ENCODE results near the gene CNTNAP2. TPM values are rescaled to one million over a fixed set of nuclear protein-coding genes. Genes with fewer than 3 reads are reported as not detected.

CNTNAP2 gene
- total and polyA plus RNA-seq, 9 donors, result 8.3 to 18.8 (median 10.4) TPM

DNA sequence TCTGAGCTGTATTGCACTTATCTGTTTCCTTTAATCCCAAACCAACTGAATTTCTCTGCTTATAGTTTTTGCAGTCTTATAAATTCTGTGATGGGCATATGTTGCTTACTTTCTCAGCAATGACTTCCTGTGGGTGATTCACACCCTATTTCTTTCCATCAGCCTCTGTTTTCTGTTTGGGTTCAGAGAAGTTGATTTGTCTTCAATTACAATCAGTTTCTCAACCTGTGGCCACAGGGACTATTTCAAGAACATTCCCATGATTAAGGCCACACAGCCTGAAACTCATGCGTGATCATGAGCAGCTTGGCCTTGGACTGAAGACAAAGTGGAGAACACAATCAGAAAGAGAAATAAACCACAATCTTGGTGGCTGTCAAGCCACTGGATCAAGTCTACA, 1299.4 kb downstream of the CNTNAP2 start:
- Histone ChIP-seq H3K27me3 (ENCODE audit: control insufficient read depth, insufficient read depth, low read length) (no peaks in the 10 kb centered on the region), H3K27ac (ENCODE audit: low read length) (no peak overlapping the region), H3K9me3 (replicated peaks; ENCODE audit: control insufficient read depth, low read depth, low read length) (no peaks in the 10 kb centered on the region), H3K4me3 (ENCODE audit: low read length) (no peak overlapping the region), H3K36me3 (ENCODE audit: control insufficient read depth, insufficient read depth, low read length) (no peaks in the 10 kb centered on the region), H3K4me1 (ENCODE audit: control insufficient read depth, insufficient read depth, low read length) (peaks cover 13% of the 10 kb centered on the region)
- WGBS (ENCODE audit: insufficient coverage), result no CpG with 5 or more reads among the region's 1 CpG
- no peak for DNase-seq

GRCh38 chr7:147418966-147419365, 1302.4 kb downstream of the CNTNAP2 start:
- no CpG with 5 or more reads among the region's 3 CpGs for WGBS (ENCODE audit: insufficient coverage)
- H3K27me3 ChIP-seq (ENCODE audit: control insufficient read depth, insufficient read depth, low read length), result no peaks in the 10 kb centered on the region
- no peak overlapping the region for H3K27ac ChIP-seq (ENCODE audit: low read length)
- H3K9me3 ChIP-seq (replicated peaks; ENCODE audit: control insufficient read depth, low read depth, low read length), result no peaks in the 10 kb centered on the region
- no peak overlapping the region for H3K4me3 ChIP-seq (ENCODE audit: low read length)
- DNase-seq, result no peak
- H3K36me3 ChIP-seq (ENCODE audit: control insufficient read depth, insufficient read depth, low read length), result no peaks in the 10 kb centered on the region
- peaks cover 3% of the 10 kb centered on the region for H3K4me1 ChIP-seq (ENCODE audit: control insufficient read depth, insufficient read depth, low read length)

DNA sequence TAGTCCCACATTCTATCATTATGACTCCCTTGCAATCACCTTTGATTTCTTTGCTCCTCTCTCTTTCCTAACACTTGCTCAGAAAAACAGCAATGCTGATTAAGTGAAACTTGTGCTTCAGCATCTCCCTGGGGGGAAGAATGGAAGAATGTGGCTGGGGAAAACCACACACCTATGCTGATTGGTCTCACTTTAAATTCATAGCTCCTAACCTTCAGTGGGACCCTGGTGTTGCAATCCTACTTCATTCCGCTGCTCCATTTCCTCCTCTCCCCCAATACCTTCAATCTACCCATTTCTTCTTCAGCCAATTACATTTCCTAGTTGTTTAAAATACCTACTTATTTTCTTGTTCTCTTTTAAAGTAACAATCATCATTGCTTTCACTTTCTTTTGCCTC, 1307.3 kb downstream of the CNTNAP2 start:
- WGBS (ENCODE audit: insufficient coverage), result 89% methylated on average over 1 of the region's 1 CpG
- Histone ChIP-seq H3K4me3 (ENCODE audit: low read length) (no peak overlapping the region), H3K9me3 (replicated peaks; ENCODE audit: control insufficient read depth, low read depth, low read length) (peaks cover 3% of the 10 kb centered on the region), H3K36me3 (ENCODE audit: control insufficient read depth, insufficient read depth, low read length) (no peaks in the 10 kb centered on the region), H3K4me1 (ENCODE audit: control insufficient read depth, insufficient read depth, low read length) (no peaks in the 10 kb centered on the region), H3K27me3 (ENCODE audit: control insufficient read depth, insufficient read depth, low read length) (no peaks in the 10 kb centered on the region), H3K27ac (ENCODE audit: low read length) (no peak overlapping the region)
- no peak for DNase-seq

DNA sequence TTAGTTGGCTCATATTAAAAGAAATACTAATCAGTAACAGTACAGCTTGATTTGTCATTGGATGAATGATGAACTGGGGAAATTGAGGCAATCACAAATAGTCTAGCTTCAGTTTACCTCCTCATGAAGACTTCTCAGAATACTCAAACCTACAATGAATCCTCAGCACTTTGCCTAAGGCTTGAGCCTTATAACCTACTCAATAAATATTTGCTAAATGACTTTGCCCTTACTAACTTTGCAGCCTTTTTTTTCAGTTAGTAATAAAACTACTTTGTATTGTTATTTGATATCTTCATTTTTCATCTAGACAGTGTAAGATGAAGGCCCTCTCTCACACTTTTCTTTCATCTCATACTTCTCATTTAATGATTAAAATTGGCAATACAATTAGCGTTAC, 1311.5 kb downstream of the CNTNAP2 start:
- no peaks in the 10 kb centered on the region for H3K36me3 ChIP-seq (ENCODE audit: control insufficient read depth, insufficient read depth, low read length)
- H3K27me3 ChIP-seq (ENCODE audit: control insufficient read depth, insufficient read depth, low read length), result no peaks in the 10 kb centered on the region
- H3K9me3 ChIP-seq (replicated peaks; ENCODE audit: control insufficient read depth, low read depth, low read length), result peaks cover 3% of the 10 kb centered on the region
- WGBS (ENCODE audit: insufficient coverage), result no CpG with 5 or more reads among the region's 1 CpG
- no peak for DNase-seq
- H3K4me1 ChIP-seq (ENCODE audit: control insufficient read depth, insufficient read depth, low read length), result no peaks in the 10 kb centered on the region
- no peak overlapping the region for H3K27ac ChIP-seq (ENCODE audit: low read length)
- H3K4me3 ChIP-seq (ENCODE audit: low read length), result no peak overlapping the region

- DNase-seq, result no peak
- Histone ChIP-seq H3K27me3 (ENCODE audit: control insufficient read depth, insufficient read depth, low read length) (no peaks in the 10 kb centered on the region), H3K4me1 (ENCODE audit: control insufficient read depth, insufficient read depth, low read length) (no peaks in the 10 kb centered on the region), H3K36me3 (ENCODE audit: control insufficient read depth, insufficient read depth, low read length) (no peaks in the 10 kb centered on the region), H3K4me3 (ENCODE audit: low read length) (no peak overlapping the region), H3K27ac (ENCODE audit: low read length) (no peak overlapping the region), H3K9me3 (replicated peaks; ENCODE audit: control insufficient read depth, low read depth, low read length) (peaks cover 3% of the 10 kb centered on the region)
Measured at GRCh38 chr7:147429961-147430360, 1313.4 kb downstream of the CNTNAP2 start.

DNA sequence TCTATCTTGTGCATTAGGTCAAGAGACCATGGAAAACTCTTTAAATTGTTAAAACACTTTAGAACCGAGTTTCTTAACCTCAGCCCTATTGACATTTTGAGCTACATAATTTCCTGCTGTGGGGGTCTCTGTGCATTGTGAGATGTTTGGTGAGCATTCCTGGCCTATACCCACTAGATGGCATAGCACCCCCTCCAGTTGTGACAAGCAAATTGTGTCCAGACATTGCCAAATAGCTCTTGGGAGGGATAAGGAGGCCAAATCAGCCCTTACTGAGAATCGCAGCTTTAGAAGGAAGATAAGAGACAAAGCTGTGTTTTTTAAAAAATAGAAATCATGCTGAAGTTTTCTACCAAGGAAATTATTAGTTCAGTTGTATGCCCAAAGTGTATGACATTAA, 1315.5 kb downstream of the CNTNAP2 start:
- no peaks in the 10 kb centered on the region for H3K27me3 ChIP-seq (ENCODE audit: control insufficient read depth, insufficient read depth, low read length)
- peak; percentile 40 for DNase-seq
- H3K4me1 ChIP-seq (ENCODE audit: control insufficient read depth, insufficient read depth, low read length), result no peaks in the 10 kb centered on the region
- H3K4me3 ChIP-seq (ENCODE audit: low read length), result no peak overlapping the region
- H3K27ac ChIP-seq (ENCODE audit: low read length), result no peak overlapping the region
- 40% methylated on average over 1 of the region's 2 CpGs for WGBS (ENCODE audit: insufficient coverage)
- peaks cover under 1% of the 10 kb centered on the region for H3K9me3 ChIP-seq (replicated peaks; ENCODE audit: control insufficient read depth, low read depth, low read length)
- H3K36me3 ChIP-seq (ENCODE audit: control insufficient read depth, insufficient read depth, low read length), result no peaks in the 10 kb centered on the region

DNA sequence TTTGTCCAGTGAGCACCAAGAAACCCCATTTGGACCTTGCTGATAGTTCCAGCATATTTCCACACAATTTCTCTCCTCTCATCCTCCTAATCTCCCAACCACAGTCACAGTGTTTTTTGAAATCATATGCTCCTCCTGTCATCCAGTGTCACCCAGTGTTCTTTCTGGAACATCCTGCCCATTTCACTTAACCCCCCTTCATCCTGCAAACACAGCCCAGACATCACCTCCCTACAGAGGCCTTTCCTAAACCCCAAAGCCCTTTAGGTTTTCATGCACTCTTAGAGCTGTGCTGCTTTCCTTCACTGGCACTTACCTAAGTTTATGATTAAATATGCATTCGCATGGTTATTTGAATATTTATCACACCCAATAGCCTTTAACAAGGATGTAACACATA, 1316.0 kb downstream of the CNTNAP2 start:
- H3K36me3 ChIP-seq (ENCODE audit: control insufficient read depth, insufficient read depth, low read length), result no peaks in the 10 kb centered on the region
- H3K4me3 ChIP-seq (ENCODE audit: low read length), result no peak overlapping the region
- H3K9me3 ChIP-seq (replicated peaks; ENCODE audit: control insufficient read depth, low read depth, low read length), result no peaks in the 10 kb centered on the region
- DNase-seq, result no peak
- H3K4me1 ChIP-seq (ENCODE audit: control insufficient read depth, insufficient read depth, low read length), result no peaks in the 10 kb centered on the region
- no CpG with 5 or more reads among the region's 1 CpG for WGBS (ENCODE audit: insufficient coverage)
- no peaks in the 10 kb centered on the region for H3K27me3 ChIP-seq (ENCODE audit: control insufficient read depth, insufficient read depth, low read length)
- no peak overlapping the region for H3K27ac ChIP-seq (ENCODE audit: low read length)

- Histone ChIP-seq H3K4me1 (ENCODE audit: control insufficient read depth, insufficient read depth, low read length) (no peaks in the 10 kb centered on the region), H3K9me3 (replicated peaks; ENCODE audit: control insufficient read depth, low read depth, low read length) (peaks cover 2% of the 10 kb centered on the region), H3K4me3 (ENCODE audit: low read length) (no peak overlapping the region), H3K27ac (ENCODE audit: low read length) (no peak overlapping the region), H3K36me3 (ENCODE audit: control insufficient read depth, insufficient read depth, low read length) (no peaks in the 10 kb centered on the region), H3K27me3 (ENCODE audit: control insufficient read depth, insufficient read depth, low read length) (no peaks in the 10 kb centered on the region)
- no peak for DNase-seq
- WGBS (ENCODE audit: insufficient coverage), result no CpG with 5 or more reads among the region's 3 CpGs
Measured at GRCh38 chr7:147436718-147437117, 1320.1 kb downstream of the CNTNAP2 start.

DNA sequence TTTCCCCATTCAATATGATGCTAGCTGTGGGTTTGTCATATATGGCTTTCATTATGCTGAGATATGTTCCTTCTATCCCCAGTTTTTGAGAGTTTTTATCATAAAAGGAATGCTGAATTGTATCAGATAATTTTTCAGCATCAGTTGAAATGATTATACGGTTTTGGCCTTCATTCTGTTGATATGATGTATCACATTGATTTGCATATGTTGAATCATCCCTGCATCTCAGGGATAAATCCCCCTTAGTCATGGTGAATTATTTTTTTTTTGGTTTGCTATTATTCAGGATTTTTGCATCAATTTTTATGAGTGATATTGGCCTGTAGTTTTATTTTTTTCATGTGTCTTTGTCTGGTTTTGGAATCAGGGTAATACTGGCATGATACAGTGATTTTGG, 1321.6 kb downstream of the CNTNAP2 start:
- Histone ChIP-seq H3K36me3 (ENCODE audit: control insufficient read depth, insufficient read depth, low read length) (no peaks in the 10 kb centered on the region), H3K4me3 (ENCODE audit: low read length) (no peak overlapping the region), H3K27me3 (ENCODE audit: control insufficient read depth, insufficient read depth, low read length) (no peaks in the 10 kb centered on the region), H3K9me3 (replicated peaks; ENCODE audit: control insufficient read depth, low read depth, low read length) (peaks cover 4% of the 10 kb centered on the region), H3K4me1 (ENCODE audit: control insufficient read depth, insufficient read depth, low read length) (no peaks in the 10 kb centered on the region), H3K27ac (ENCODE audit: low read length) (no peak overlapping the region)
- DNase-seq, result no peak
- WGBS (ENCODE audit: insufficient coverage), result no CpG with 5 or more reads among the region's 1 CpG

- Histone ChIP-seq H3K9me3 (replicated peaks; ENCODE audit: control insufficient read depth, low read depth, low read length) (peaks cover 4% of the 10 kb centered on the region), H3K4me1 (ENCODE audit: control insufficient read depth, insufficient read depth, low read length) (no peaks in the 10 kb centered on the region), H3K4me3 (ENCODE audit: low read length) (no peak overlapping the region), H3K27ac (ENCODE audit: low read length) (no peak overlapping the region), H3K36me3 (ENCODE audit: control insufficient read depth, insufficient read depth, low read length) (no peaks in the 10 kb centered on the region), H3K27me3 (ENCODE audit: control insufficient read depth, insufficient read depth, low read length) (no peaks in the 10 kb centered on the region)
- no CpG with 5 or more reads among the region's 2 CpGs for WGBS (ENCODE audit: insufficient coverage)
- no peak for DNase-seq
Measured at GRCh38 chr7:147443942-147444341, 1327.3 kb downstream of the CNTNAP2 start.

GRCh38 chr7:147452816-147453215, 1336.2 kb downstream of the CNTNAP2 start:
- H3K27me3 ChIP-seq (ENCODE audit: control insufficient read depth, insufficient read depth, low read length), result no peaks in the 10 kb centered on the region
- no peaks in the 10 kb centered on the region for H3K36me3 ChIP-seq (ENCODE audit: control insufficient read depth, insufficient read depth, low read length)
- no peak overlapping the region for H3K4me3 ChIP-seq (ENCODE audit: low read length)
- no peaks in the 10 kb centered on the region for H3K4me1 ChIP-seq (ENCODE audit: control insufficient read depth, insufficient read depth, low read length)
- WGBS (ENCODE audit: insufficient coverage), result 71% methylated on average over 1 of the region's 1 CpG
- no peaks in the 10 kb centered on the region for H3K9me3 ChIP-seq (replicated peaks; ENCODE audit: control insufficient read depth, low read depth, low read length)
- no peak for DNase-seq
- H3K27ac ChIP-seq (ENCODE audit: low read length), result no peak overlapping the region
